GM12891 (cell line): ENCODE results near the gene CDH4.

ENCODE experiments used
- DNase-seq: peaks from one replicate; pipeline ENCODE4 v3.0.0; 2011; ENCODE audit warnings: low spot score; ENCODE audit not compliant: insufficient read length
- FAIRE-seq: peaks from 2 replicates; lab custom pipeline; 2011; peaks lifted over from hg19 to GRCh38; lab: Jason Lieb, UNC
- PAX5 ChIP-seq: IDR thresholded peaks from 2 replicates; pipeline ENCODE4 v1.6.1; 2011; ENCODE audit warnings: low read length, moderate library complexity, mild to moderate bottlenecking; ENCODE audit not compliant: insufficient read depth, severe bottlenecking
- POLR2A ChIP-seq: IDR thresholded peaks from 2 replicates; pipeline ENCODE4 v1.6.1; 2011; ENCODE audit warnings: low read depth, low read length, control low read depth
- POLR2AphosphoS5 ChIP-seq: IDR thresholded peaks from 2 replicates; pipeline ENCODE4 v1.6.1; 2011; ENCODE audit warnings: low read depth, low read length, control low read depth
- POU2F2 ChIP-seq: IDR thresholded peaks from 2 replicates; pipeline ENCODE4 v1.6.1; 2011; ENCODE audit warnings: low read depth, mild to moderate bottlenecking, control low read depth, low read length, moderate library complexity
- SPI1 ChIP-seq: IDR thresholded peaks from 2 replicates; pipeline ENCODE4 v1.6.1; 2011; ENCODE audit warnings: low read depth, low read length, control low read depth
- TAF1 ChIP-seq: IDR thresholded peaks from 2 replicates; pipeline ENCODE4 v1.6.1; 2011; ENCODE audit warnings: low read depth, low read length, control low read depth

Gene CDH4

DNA sequence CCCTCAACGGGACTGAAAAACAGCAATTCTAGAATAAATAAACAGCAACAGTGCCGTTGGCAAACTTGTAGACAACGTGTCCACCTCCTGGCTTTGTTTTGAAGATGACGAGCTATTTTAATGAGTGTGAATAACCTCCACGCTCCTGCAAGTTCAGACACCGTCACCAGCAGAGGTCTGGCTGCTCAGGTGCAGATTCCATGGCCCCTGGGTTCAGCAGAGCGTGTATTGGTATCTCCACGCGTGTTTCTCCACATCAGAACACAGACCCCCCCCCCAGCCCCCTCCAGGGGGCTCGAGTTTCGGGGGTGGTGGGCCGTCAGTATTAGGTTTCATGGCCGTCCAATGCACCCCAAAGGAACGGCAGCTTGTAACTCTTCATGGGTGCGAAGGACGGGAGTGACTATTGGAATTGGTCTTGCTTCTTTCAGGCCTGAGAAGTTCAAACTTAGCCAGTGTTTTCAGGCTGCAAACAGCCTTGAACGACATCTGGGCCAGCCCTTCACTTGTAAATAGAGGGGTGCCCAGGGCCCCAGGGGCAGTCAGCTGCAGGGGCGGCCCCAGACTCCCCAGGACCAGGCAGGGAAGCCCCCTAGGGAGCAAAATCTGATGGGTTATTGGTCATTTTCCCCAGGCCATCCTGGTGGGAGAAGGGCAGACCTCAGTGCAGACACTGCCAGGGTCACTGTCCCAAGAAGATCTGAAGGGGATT is 505.1 kb downstream of the CDH4 start:
- no peak for DNase-seq
- FAIRE-seq: no peak
- TF ChIP-seq POLR2A (no peak), SPI1 (no peak), POLR2AphosphoS5 (no peak), TAF1 (no peak), POU2F2 (no peak), PAX5 (no peak)

DNA sequence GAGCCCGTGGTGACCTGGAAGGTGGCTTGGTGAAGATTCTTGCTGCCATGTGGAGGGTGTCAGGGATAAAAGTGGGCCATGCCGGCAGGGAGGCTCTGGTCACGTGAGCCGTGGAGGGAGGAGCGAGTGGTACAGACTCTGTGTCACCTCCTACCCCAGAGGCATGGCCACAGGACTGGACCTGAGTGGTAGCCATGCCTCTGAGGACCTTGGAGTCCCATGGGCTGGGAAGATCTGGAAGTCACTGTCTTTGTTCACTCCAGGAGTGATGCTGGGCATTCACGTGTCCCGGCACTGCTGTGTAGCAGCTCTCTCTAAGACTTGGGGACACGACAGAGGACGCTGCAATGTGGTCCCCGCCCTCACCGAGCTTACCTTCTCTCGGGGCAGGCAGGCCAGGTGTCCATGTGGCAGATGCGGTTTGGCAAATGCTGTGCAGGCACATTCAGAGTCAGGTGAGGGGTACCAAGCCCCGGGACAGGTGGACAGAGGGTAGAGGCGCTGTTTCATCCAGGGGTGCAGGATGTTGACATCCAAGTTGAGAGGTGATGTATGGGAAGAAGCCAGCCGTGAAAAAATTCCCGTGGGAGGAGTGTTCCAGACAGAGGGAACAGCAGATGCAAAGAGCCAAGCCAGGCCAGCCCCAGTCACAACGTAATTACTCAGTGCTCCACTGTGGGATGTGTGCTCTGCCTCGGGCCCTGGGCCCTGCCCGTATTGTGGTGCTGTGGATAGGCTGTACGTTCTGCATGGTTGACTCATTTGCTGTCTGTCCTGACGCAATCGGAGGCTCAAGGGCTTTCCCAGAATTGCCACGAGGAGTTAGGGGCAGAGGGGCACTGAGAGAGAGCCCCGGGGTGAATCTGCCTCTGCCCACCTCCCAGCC is 505.9 kb downstream of the CDH4 start:
- no peak for FAIRE-seq
- DNase-seq: no peak
- no peak for TF ChIP-seq SPI1
- no peak for TF ChIP-seq POU2F2
- TF ChIP-seq PAX5: no peak
- no peak for TF ChIP-seq POLR2AphosphoS5
- no peak for TF ChIP-seq POLR2A
- TF ChIP-seq TAF1: no peak

- FAIRE-seq: no peak
- DNase-seq: no peak
- TF ChIP-seq POU2F2 (no peak), POLR2AphosphoS5 (no peak), SPI1 (no peak), PAX5 (no peak), TAF1 (no peak), POLR2A (no peak)
These were observed 506.6 kb downstream of the CDH4 start for GRCh38 chr20:61758564-61759200.

GRCh38 chr20:61759286-61760065 is 507.4 kb downstream of the CDH4 start:
- no peak for DNase-seq
- no peak for FAIRE-seq
- TF ChIP-seq POLR2AphosphoS5 (no peak), TAF1 (no peak), PAX5 (no peak), SPI1 (no peak), POLR2A (no peak), POU2F2 (no peak)

DNA sequence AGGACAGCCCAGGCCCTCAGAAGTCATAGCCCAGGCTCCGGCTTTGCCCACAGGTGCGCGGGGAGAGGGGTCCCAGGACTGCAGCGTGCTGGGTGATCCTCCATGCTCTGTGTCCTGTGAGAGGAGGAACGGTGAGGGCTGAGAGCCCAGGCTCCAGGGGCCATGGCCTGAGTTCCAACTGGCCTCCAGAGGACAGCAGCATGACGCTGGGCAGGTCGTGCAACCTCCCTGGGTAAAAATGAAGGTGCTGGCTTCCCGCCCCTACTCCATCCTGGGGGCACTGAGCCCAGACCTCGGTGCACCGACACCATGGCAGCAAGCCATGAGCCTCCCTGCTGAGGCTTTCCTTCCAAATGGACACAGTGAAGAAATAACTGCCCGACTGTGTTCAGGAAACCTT is 508.3 kb downstream of the CDH4 start:
- TF ChIP-seq TAF1 (no peak), POU2F2 (no peak), SPI1 (no peak), PAX5 (no peak), POLR2AphosphoS5 (no peak), POLR2A (no peak)
- DNase-seq: no peak
- FAIRE-seq: no peak

DNA sequence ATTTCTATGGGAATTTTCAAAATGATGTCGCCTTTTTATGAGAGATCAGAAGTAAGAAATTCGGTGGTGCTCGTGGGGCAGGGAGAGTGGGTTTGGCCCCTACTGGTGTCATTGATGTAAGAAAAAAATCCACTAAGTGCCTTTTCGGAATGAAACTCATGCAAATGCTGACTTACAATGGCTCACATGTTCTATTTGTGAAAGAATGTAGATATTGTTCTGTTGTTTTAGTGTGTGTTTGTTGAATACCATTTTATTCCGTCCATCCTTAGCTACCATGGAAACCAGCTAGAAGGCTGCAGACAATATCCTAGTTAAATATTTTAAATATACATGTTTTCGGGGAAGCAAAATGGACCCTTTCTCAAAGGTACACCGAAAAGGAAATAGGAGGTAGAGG is 508.7 kb downstream of the CDH4 start:
- DNase-seq: no peak
- TF ChIP-seq TAF1 (no peak), POLR2A (no peak), POU2F2 (no peak), PAX5 (no peak), SPI1 (no peak), POLR2AphosphoS5 (no peak)
- no peak for FAIRE-seq

- no peak for TF ChIP-seq POLR2AphosphoS5
- TF ChIP-seq SPI1: no peak
- TF ChIP-seq TAF1: no peak
- TF ChIP-seq POU2F2: no peak
- TF ChIP-seq PAX5: no peak
- no peak for TF ChIP-seq POLR2A
- DNase-seq (no peak), FAIRE-seq (no peak)
These were observed 509.5 kb downstream of the CDH4 start for GRCh38 chr20:61761453-61762166.

DNA sequence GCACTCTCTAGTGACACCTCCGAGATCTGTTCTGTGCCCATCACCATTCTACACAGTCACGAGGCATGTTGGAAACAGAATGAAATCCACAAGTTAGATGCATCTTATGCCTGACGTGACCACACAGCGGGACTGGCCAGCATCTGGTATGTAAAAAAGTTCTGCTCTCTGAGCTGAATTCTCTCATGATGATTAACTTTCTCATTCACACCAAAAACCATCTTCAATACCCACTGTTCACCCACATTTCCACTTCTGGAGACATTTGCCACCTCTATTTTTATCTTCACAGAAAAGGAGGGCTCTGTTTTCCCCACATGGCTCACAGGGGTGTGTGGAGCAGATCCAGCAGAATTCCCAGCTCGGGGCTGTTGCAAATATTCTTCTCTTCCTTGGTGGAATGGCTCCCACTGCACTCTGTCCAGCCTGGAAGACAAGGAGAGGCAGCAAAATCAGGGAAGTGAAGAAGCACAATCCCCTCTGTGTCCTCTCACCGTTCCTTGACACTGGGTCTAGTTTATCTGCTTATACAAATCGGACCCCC is 510.2 kb downstream of the CDH4 start:
- no peak for DNase-seq
- FAIRE-seq: no peak
- no peak for TF ChIP-seq TAF1
- no peak for TF ChIP-seq POU2F2
- no peak for TF ChIP-seq SPI1
- TF ChIP-seq PAX5: no peak
- no peak for TF ChIP-seq POLR2AphosphoS5
- no peak for TF ChIP-seq POLR2A
